HepG2 (cell line): ENCODE data around the gene CD14. TPM values are rescaled to one million over a fixed set of nuclear protein-coding genes. Genes with fewer than 3 reads are reported as not detected.

Experiments used
- ATAC-seq: fragments of 200-7000 bp; cut with Tn5 transposase; 3 replicates; pipeline ENCODE4 v1.9.1; 2020; ENCODE audit warnings: mild to moderate bottlenecking, moderate library complexity
- BruUV-seq: library from RNA; stranded (reverse); fragments of 400-500 nt; replicated peaks from 2 replicates; lab custom pipeline; 2021; lab: Mats Ljungman, UMichigan
- CTCF ChIA-PET: fragments of 300-600 bp; formaldehyde crosslinking; extraction: SDS; loops from one replicate; lab custom pipeline; 2021; ENCODE audit warnings: low total read pairs, inconsistent platforms, low intra/inter-chr PET ratio; lab: Yijun Ruan, JAX
- POLR2A ChIA-PET: fragments of 350-600 bp; sonication (Branson Sonifier 250); formaldehyde crosslinking; loops from one replicate; lab custom pipeline; 2020; ENCODE audit warnings: antibody characterized with exemption, inconsistent platforms; lab: Yijun Ruan, JAX
- DNase-seq: peaks from one replicate; pipeline ENCODE4 v3.0.0-alpha.2; 2015; ENCODE audit warnings: low spot score
- FAIRE-seq: peaks from 3 replicates; lab custom pipeline; 2011; peaks lifted over from hg19 to GRCh38; lab: Jason Lieb, UNC
- H2AFZ ChIP-seq: one replicate; pipeline ENCODE4 v1.6.1; 2011; ENCODE audit warnings: low read length, inconsistent platforms
- H3K27ac ChIP-seq: fragments of 300-600 bp; 3 replicates; pipeline ENCODE4 v1.8.0; 2011; ENCODE audit warnings: mixed run types, mild to moderate bottlenecking, mixed read lengths, low read length, inconsistent platforms; ENCODE audit not compliant: insufficient read depth; ENCODE audit errors: extremely low read length
- H3K27me3 ChIP-seq, 2 experiments: fragments of 200-600 bp in 1 of 2; 2 replicates in 1 of 2; 3 replicates in 1 of 2; pipeline versions ENCODE4 v1.6.0 to v1.8.0; 2011; ENCODE audit warnings: low read length in 2 of 2, mild to moderate bottlenecking in 2 of 2, moderate library complexity in 2 of 2, inconsistent platforms in 1 of 2; ENCODE audit not compliant: insufficient read depth in 2 of 2, control insufficient read depth in 1 of 2
- H3K36me3 ChIP-seq, 2 experiments: fragments of 200-600 bp in 1 of 2; replicated peaks in 1 of 2; 2 replicates in 1 of 2; 3 replicates in 1 of 2; pipeline versions ENCODE4 v1.5.1 to v1.8.0; 2011; ENCODE audit warnings: low read length in 2 of 2, inconsistent platforms in 1 of 2; ENCODE audit not compliant: insufficient read depth in 2 of 2, control insufficient read depth in 1 of 2
- H3K4me1 ChIP-seq: 2 replicates; pipeline ENCODE4 v1.5.1; 2012; ENCODE audit warnings: low read length, inconsistent platforms; ENCODE audit not compliant: insufficient read depth
- H3K4me2 ChIP-seq: 2 replicates; pipeline ENCODE4 v1.6.0; 2011; ENCODE audit warnings: low read depth, low read length, inconsistent platforms
- H3K4me3 ChIP-seq, 3 experiments: fragments of 200-600 bp in 1 of 3; sonication (generic), shearing (Covaris generic) in 1 of 3; replicated peaks in 1 of 3; 2 replicates each; pipeline ENCODE4 v1.5.1; 2011 to 2016; ENCODE audit warnings: low read length in 3 of 3, inconsistent platforms in 2 of 3, low read depth in 2 of 3, mild to moderate bottlenecking in 2 of 3, control low read depth in 1 of 3, mixed read lengths in 1 of 3; ENCODE audit not compliant: insufficient read depth in 1 of 3
- H3K79me2 ChIP-seq: one replicate; pipeline ENCODE4 v1.6.1; 2011; ENCODE audit warnings: low read length, inconsistent platforms; ENCODE audit not compliant: insufficient read depth
- H3K9ac ChIP-seq: 2 replicates; pipeline ENCODE4 v1.6.0; 2011; ENCODE audit warnings: mild to moderate bottlenecking, low read depth, low read length, inconsistent platforms; ENCODE audit not compliant: insufficient read depth
- H3K9me3 ChIP-seq: 2 replicates; pipeline ENCODE4 v1.5.1; 2012; ENCODE audit warnings: mild to moderate bottlenecking, low read length
- H4K20me1 ChIP-seq: 2 replicates; pipeline ENCODE4 v1.6.0; 2011; ENCODE audit warnings: inconsistent platforms, mild to moderate bottlenecking, low read length, moderate library complexity; ENCODE audit not compliant: insufficient read depth
- FOXP1 ChIP-seq, 2 experiments: fragments of 450-650 bp in 1 of 2; IDR thresholded peaks; 2 replicates each; pipeline ENCODE4 v1.6.1; 2017 to 2018; ENCODE audit warnings: antibody characterized with exemption in 1 of 2
- LCORL ChIP-seq, 2 experiments: fragments of 450-650 bp in 1 of 2; sonication (generic) in 1 of 2; formaldehyde crosslinking in 1 of 2; IDR thresholded peaks; 2 replicates each; pipeline versions ENCODE4 v1.5.0 to v1.6.1; 2017 to 2020; ENCODE audit warnings: antibody characterized with exemption in 1 of 2, missing genetic modification reagents in 1 of 2
- MIXL1 ChIP-seq: IDR thresholded peaks from 2 replicates; pipeline ENCODE4 v1.6.1; 2016
- ZNF234 ChIP-seq: sonication (generic); formaldehyde crosslinking; conservative IDR thresholded peaks from 2 replicates; pipeline ENCODE4 v1.5.1; 2020; ENCODE audit warnings: mild to moderate bottlenecking, missing genetic modification reagents
- ZNF879 ChIP-seq: sonication (generic); formaldehyde crosslinking; IDR thresholded peaks from 2 replicates; pipeline ENCODE4 v1.8.1; 2023; ENCODE audit warnings: missing genetic modification reagents
- WGBS: methylation state at CpG from one replicate; pipeline ENCODE4 v1.1.6; 2017; ENCODE audit warnings: low lambda C conversion rate; 5-methylcytosine and 5-hydroxymethylcytosine counted together
- in situ Hi-C: cut with HindIII; loops from 2 replicates; pipeline ENCODE4 v1.10.0; 2017; ENCODE audit warnings: low pct_unique_long_range_greater_than_20kb; ENCODE audit not compliant: extremely low pct_ligation_motif_present
- intact Hi-C: fragments of 100-400 bp; cut with micrococcal nuclease; formaldehyde crosslinking; loops from one replicate; pipeline ENCODE4 v1.10.0; 2022; ENCODE audit not compliant: unreplicated experiment
- polyA plus RNA-seq, 8 experiments: library from polyadenylated mRNA; depleted of rRNA in 3 of 8; stranded (reverse) in 7 of 8; unstranded in 1 of 8; fragments of >200 nt; fragmentation: Illumina TruSeq in 4 of 8; extraction: Trizol in 4 of 8; gene quantifications; 2 replicates each; pipeline versions ENCODE4 v1.2.1 to v1.2.3, GENCODE V29; 2011 to 2016; ENCODE audit warnings: low read depth in 4 of 8, missing spikeins in 1 of 8, mixed read lengths in 1 of 8; ENCODE audit not compliant: insufficient read depth in 1 of 8
- total RNA-seq, 5 experiments: library from RNA; depleted of rRNA; stranded (reverse); fragments of >200 nt; fragmentation: Illumina TruSeq; extraction: Trizol; gene quantifications; 2 replicates each; pipeline ENCODE4 v1.2.3, GENCODE V29; 2016; ENCODE audit warnings: low read depth in 1 of 5
- TF ChIP-seq, protein P1 (sequence below): IDR thresholded peaks from 2 replicates; pipeline ENCODE4 v1.6.1; 2016; ENCODE audit warnings: missing genetic modification reagents, missing compliant biosample characterization
- TF ChIP-seq, protein P2 (sequence below): sonication (generic); formaldehyde crosslinking; IDR thresholded peaks from 2 replicates; pipeline ENCODE4 v1.5.1; 2020; ENCODE audit warnings: missing genetic modification reagents, mild to moderate bottlenecking, borderline replicate concordance
- TF ChIP-seq, protein P3 (sequence below): sonication (generic); formaldehyde crosslinking; IDR thresholded peaks from 2 replicates; pipeline ENCODE4 v1.4.0; 2020; ENCODE audit warnings: missing genetic modification reagents
- TF ChIP-seq, protein P4 (sequence below): sonication (generic); formaldehyde crosslinking; IDR thresholded peaks from 2 replicates; pipeline ENCODE4 v1.8.0; 2022; ENCODE audit warnings: mild to moderate bottlenecking, missing genetic modification reagents; ENCODE audit not compliant: insufficient replicate concordance
- TF ChIP-seq, protein P5 (sequence below): IDR thresholded peaks from 2 replicates; pipeline ENCODE4 v1.6.1; 2018; ENCODE audit warnings: missing genetic modification reagents
- TF ChIP-seq, protein P6 (sequence below), 2 experiments: sonication (generic) in 1 of 2; formaldehyde crosslinking in 1 of 2; IDR thresholded peaks; 2 replicates each; pipeline versions ENCODE4 v1.4.0 to v1.6.1; 2016 to 2020; ENCODE audit warnings: borderline replicate concordance in 1 of 2, low read depth in 1 of 2, mild to moderate bottlenecking in 1 of 2, missing genetic modification reagents in 1 of 2

Gene CD14
- total and polyA plus RNA-seq, 2 of the 13 experiments (the other 11 are each of a cell fraction or from before 2014, with no cell fraction given) = 1.7 to 4.7 TPM

DNA sequence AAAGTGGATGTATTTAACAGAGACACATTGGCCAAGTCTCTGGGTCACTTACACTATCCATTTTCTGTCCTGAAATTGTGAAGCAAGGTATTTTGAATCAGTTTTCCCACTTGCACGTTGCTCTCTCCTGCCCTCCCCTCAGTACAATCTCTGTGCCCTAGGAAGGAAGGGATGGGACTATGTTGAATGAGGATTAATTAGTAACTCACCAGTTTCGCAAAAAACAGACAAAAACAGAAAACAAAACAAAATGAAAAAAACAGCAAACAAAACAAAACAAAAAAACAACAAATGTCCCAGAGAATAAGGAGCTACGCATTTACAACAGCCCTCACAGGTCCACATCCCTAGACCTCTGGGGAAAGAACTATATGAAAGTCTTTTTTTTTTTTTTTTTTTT lies 1.1 kb upstream of the CD14 start:
- no peaks in the 10 kb centered on the region for H3K27me3 ChIP-seq
- ATAC-seq (no peak), FAIRE-seq (peak; percentile 62), DNase-seq (no peak)
- ChIA-PET CTCF (interaction anchor here (2.1 kb wide), 1 partner anchor 59 kb away, joined by 11 read pairs; no protein-coding TSS in a partner anchor), POLR2A (interaction anchor here (2.1 to 6.5 kb wide), 2 partner anchors 13 to 87 kb away, joined by 11 to 84 read pairs; partner anchors contain the start of genes EIF4EBP3, IK and NDUFA2)
- peak overlapping the region; percentile 17 for H3K27ac ChIP-seq
- in situ Hi-C loops = loop anchor here (5.0 kb wide), 1 partner anchor 72 kb away; the partner anchor contains the start of genes APBB3 and SLC35A4
- H3K4me3 ChIP-seq = no peak overlapping the region
- H3K36me3 ChIP-seq = no peaks in the 10 kb centered on the region
- BruUV-seq = no TSS peak
- H3K79me2 ChIP-seq = no peaks in the 10 kb centered on the region
- H3K4me2 ChIP-seq = peak overlapping the region; percentile 12; the same call in 1 of the 2 replicates
- H3K9ac ChIP-seq = no peak overlapping the region
- H2AFZ ChIP-seq = no peak overlapping the region
- H3K9me3 ChIP-seq = no peaks in the 10 kb centered on the region
- 32% methylated on average over 3 of the region's 3 CpGs for WGBS
- peaks cover 57% of the 10 kb centered on the region for H3K4me1 ChIP-seq
- intact Hi-C loops = no loop called here
- H4K20me1 ChIP-seq = no peaks in the 10 kb centered on the region
- TF ChIP-seq, protein P1, sequence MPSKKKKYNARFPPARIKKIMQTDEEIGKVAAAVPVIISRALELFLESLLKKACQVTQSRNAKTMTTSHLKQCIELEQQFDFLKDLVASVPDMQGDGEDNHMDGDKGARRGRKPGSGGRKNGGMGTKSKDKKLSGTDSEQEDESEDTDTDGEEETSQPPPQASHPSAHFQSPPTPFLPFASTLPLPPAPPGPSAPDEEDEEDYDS (CRISPR knock-in tag) = 0 out of 2 replicates have a peak, but pooled peaks have one; percentile 19
- TF ChIP-seq, protein P2, sequence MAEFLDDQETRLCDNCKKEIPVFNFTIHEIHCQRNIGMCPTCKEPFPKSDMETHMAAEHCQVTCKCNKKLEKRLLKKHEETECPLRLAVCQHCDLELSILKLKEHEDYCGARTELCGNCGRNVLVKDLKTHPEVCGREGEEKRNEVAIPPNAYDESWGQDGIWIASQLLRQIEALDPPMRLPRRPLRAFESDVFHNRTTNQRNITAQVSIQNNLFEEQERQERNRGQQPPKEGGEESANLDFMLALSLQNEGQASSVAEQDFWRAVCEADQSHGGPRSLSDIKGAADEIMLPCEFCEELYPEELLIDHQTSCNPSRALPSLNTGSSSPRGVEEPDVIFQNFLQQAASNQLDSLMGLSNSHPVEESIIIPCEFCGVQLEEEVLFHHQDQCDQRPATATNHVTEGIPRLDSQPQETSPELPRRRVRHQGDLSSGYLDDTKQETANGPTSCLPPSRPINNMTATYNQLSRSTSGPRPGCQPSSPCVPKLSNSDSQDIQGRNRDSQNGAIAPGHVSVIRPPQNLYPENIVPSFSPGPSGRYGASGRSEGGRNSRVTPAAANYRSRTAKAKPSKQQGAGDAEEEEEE (CRISPR knock-in tag) = no peak
- TF ChIP-seq ZNF234 (CRISPR knock-in tag) = no peak
- TF ChIP-seq FOXP1 (IDR thresholded peaks at IDR 0.05) = no peak
- TF ChIP-seq FOXP1 (CRISPR knock-in tag; IDR thresholded peaks at IDR 0.05) = peak; percentile 44
- peak; percentile 75; the same call in 1 of the 2 replicates for TF ChIP-seq MIXL1 (CRISPR knock-in tag)
- TF ChIP-seq, protein P3, sequence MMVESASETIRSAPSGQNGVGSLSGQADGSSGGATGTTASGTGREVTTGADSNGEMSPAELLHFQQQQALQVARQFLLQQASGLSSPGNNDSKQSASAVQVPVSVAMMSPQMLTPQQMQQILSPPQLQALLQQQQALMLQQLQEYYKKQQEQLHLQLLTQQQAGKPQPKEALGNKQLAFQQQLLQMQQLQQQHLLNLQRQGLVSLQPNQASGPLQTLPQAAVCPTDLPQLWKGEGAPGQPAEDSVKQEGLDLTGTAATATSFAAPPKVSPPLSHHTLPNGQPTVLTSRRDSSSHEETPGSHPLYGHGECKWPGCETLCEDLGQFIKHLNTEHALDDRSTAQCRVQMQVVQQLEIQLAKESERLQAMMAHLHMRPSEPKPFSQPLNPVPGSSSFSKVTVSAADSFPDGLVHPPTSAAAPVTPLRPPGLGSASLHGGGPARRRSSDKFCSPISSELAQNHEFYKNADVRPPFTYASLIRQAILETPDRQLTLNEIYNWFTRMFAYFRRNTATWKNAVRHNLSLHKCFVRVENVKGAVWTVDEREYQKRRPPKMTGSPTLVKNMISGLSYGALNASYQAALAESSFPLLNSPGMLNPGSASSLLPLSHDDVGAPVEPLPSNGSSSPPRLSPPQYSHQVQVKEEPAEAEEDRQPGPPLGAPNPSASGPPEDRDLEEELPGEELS (CRISPR knock-in tag) = peak; percentile 58
- TF ChIP-seq, protein P4, sequence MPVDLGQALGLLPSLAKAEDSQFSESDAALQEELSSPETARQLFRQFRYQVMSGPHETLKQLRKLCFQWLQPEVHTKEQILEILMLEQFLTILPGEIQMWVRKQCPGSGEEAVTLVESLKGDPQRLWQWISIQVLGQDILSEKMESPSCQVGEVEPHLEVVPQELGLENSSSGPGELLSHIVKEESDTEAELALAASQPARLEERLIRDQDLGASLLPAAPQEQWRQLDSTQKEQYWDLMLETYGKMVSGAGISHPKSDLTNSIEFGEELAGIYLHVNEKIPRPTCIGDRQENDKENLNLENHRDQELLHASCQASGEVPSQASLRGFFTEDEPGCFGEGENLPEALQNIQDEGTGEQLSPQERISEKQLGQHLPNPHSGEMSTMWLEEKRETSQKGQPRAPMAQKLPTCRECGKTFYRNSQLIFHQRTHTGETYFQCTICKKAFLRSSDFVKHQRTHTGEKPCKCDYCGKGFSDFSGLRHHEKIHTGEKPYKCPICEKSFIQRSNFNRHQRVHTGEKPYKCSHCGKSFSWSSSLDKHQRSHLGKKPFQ (CRISPR knock-in tag) = peak; percentile 7
- TF ChIP-seq, protein P5, sequence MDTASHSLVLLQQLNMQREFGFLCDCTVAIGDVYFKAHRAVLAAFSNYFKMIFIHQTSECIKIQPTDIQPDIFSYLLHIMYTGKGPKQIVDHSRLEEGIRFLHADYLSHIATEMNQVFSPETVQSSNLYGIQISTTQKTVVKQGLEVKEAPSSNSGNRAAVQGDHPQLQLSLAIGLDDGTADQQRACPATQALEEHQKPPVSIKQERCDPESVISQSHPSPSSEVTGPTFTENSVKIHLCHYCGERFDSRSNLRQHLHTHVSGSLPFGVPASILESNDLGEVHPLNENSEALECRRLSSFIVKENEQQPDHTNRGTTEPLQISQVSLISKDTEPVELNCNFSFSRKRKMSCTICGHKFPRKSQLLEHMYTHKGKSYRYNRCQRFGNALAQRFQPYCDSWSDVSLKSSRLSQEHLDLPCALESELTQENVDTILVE = no peak
- TF ChIP-seq LCORL (IDR thresholded peaks at IDR 0.05) = no peak
- TF ChIP-seq LCORL (CRISPR knock-in tag; IDR thresholded peaks at IDR 0.05) = 0 out of 2 replicates have a peak, but pooled peaks have one; percentile 19
- no peak for TF ChIP-seq ZNF879 (CRISPR knock-in tag)
- TF ChIP-seq, protein P6, sequence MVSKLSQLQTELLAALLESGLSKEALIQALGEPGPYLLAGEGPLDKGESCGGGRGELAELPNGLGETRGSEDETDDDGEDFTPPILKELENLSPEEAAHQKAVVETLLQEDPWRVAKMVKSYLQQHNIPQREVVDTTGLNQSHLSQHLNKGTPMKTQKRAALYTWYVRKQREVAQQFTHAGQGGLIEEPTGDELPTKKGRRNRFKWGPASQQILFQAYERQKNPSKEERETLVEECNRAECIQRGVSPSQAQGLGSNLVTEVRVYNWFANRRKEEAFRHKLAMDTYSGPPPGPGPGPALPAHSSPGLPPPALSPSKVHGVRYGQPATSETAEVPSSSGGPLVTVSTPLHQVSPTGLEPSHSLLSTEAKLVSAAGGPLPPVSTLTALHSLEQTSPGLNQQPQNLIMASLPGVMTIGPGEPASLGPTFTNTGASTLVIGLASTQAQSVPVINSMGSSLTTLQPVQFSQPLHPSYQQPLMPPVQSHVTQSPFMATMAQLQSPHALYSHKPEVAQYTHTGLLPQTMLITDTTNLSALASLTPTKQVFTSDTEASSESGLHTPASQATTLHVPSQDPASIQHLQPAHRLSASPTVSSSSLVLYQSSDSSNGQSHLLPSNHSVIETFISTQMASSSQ (IDR thresholded peaks at IDR 0.05; ENCODE audit: low read depth) = peak; percentile 26; the same call in 1 of the 2 replicates
- TF ChIP-seq, protein P6 (CRISPR knock-in tag; IDR thresholded peaks at IDR 0.05; ENCODE audit: borderline replicate concordance) = no peak
